ENCODE measurements around the gene MAN2B1.
A peak's percentile ranks its signal among the peaks of the same experiment; 100 is the strongest.
"Not testable (repeated sequence)": the region's sequence is repeated elsewhere in the genome, so short reads cannot be mapped to it uniquely, and the experiment has no call there.

The MAN2B1 gene

GRCh38 chr19:12666265-12667048, at the start of gene MAN2B1, which contains the start of gene WDR83:
Gene MAN2B1, minus strand, starts transcription at chr19:12666742. Its CDS starts 41 bp downstream, at chr19:12666701.
Gene WDR83, plus strand, starts transcription at chr19:12666807. Its CDS starts 2,984 bp downstream, at chr19:12669791.
- no peak for DNase-seq (ENCODE audit: low read depth, low spot score)
- H3K27ac ChIP-seq = no peak within 1 kb of the TSS

GRCh38 chr19:12715929-12716328, 49.4 kb upstream of the MAN2B1 start:
- H3K27ac ChIP-seq = no peak overlapping the region

GRCh38 chr19:12715102-12715501, 48.6 kb upstream of the MAN2B1 start:
- no peak overlapping the region for H3K27ac ChIP-seq
- no peak for DNase-seq (ENCODE audit: low read depth, low spot score)

More at GRCh38 chr19:12715929-12716328, 49.4 kb upstream of the MAN2B1 start:
- no peak for DNase-seq (ENCODE audit: low read depth, low spot score)

GRCh38 chr19:12713304-12713703, 46.8 kb upstream of the MAN2B1 start:
- not testable (repeated sequence) for DNase-seq (ENCODE audit: low read depth, low spot score)

GRCh38 chr19:12712077-12712476, 45.5 kb upstream of the MAN2B1 start:
- DNase-seq (ENCODE audit: low read depth, low spot score); H3K27ac ChIP-seq: not testable (repeated sequence)

More at GRCh38 chr19:12713304-12713703, 46.8 kb upstream of the MAN2B1 start:
- H3K27ac ChIP-seq = not testable (repeated sequence)

- no peak overlapping the region for H3K27ac ChIP-seq
- no peak for DNase-seq (ENCODE audit: low read depth, low spot score)
Observed at GRCh38 chr19:12711187-12711586, 44.6 kb upstream of the MAN2B1 start.

- no peak for DNase-seq (ENCODE audit: low read depth, low spot score)
- H3K27ac ChIP-seq = no peak overlapping the region
Observed at GRCh38 chr19:12708641-12709040, 42.1 kb upstream of the MAN2B1 start.

GRCh38 chr19:12706332-12706718, 39.8 kb upstream of the MAN2B1 start:
- no peak overlapping the region for H3K27ac ChIP-seq
- no peak for DNase-seq (ENCODE audit: low read depth, low spot score)

- no peak for DNase-seq (ENCODE audit: low read depth, low spot score)
- H3K27ac ChIP-seq = no peak overlapping the region
Observed at GRCh38 chr19:12705654-12706331, 39.3 kb upstream of the MAN2B1 start.

GRCh38 chr19:12705169-12705568, 38.6 kb upstream of the MAN2B1 start:
- no peak overlapping the region for H3K27ac ChIP-seq
- no peak for DNase-seq (ENCODE audit: low read depth, low spot score)

GRCh38 chr19:12703046-12703445, 36.5 kb upstream of the MAN2B1 start:
- H3K27ac ChIP-seq = no peak overlapping the region
- DNase-seq (ENCODE audit: low read depth, low spot score) = no peak

GRCh38 chr19:12701596-12702282, 35.2 kb upstream of the MAN2B1 start:
- DNase-seq (ENCODE audit: low read depth, low spot score) = no peak

GRCh38 chr19:12698138-12698537, 31.6 kb upstream of the MAN2B1 start:
- no peak overlapping the region for H3K27ac ChIP-seq
- no peak for DNase-seq (ENCODE audit: low read depth, low spot score)

More at GRCh38 chr19:12701596-12702282, 35.2 kb upstream of the MAN2B1 start:
- H3K27ac ChIP-seq = no peak overlapping the region

GRCh38 chr19:12697425-12697824, 30.9 kb upstream of the MAN2B1 start:
- not testable (repeated sequence) for H3K27ac ChIP-seq; DNase-seq (ENCODE audit: low read depth, low spot score)

GRCh38 chr19:12696366-12697335, 30.1 kb upstream of the MAN2B1 start, which contains the start of gene FBXW9:
Gene FBXW9, minus strand, starts transcription at chr19:12696631. Its CDS starts 50 bp downstream, at chr19:12696581.
- H3K27ac ChIP-seq = peak within 1 kb of the TSS; percentile 46
- peak; percentile 69 for DNase-seq (ENCODE audit: low read depth, low spot score)

- no peak for DNase-seq (ENCODE audit: low read depth, low spot score)
- no peak overlapping the region for H3K27ac ChIP-seq
Observed at GRCh38 chr19:12695997-12696365, 29.4 kb upstream of the MAN2B1 start.

GRCh38 chr19:12695514-12695913, 29.0 kb upstream of the MAN2B1 start:
- H3K27ac ChIP-seq = no peak overlapping the region
- no peak for DNase-seq (ENCODE audit: low read depth, low spot score)

- DNase-seq (ENCODE audit: low read depth, low spot score) = no peak
- H3K27ac ChIP-seq = no peak overlapping the region
Observed at GRCh38 chr19:12695096-12695495, 28.6 kb upstream of the MAN2B1 start.

- no peak overlapping the region for H3K27ac ChIP-seq
- DNase-seq (ENCODE audit: low read depth, low spot score) = no peak
Observed at GRCh38 chr19:12694641-12695040, 28.1 kb upstream of the MAN2B1 start.

GRCh38 chr19:12692960-12693359, 26.4 kb upstream of the MAN2B1 start:
- no peak for DNase-seq (ENCODE audit: low read depth, low spot score)

More at GRCh38 chr19:12692960-12693359, 26.4 kb upstream of the MAN2B1 start:
- H3K27ac ChIP-seq = no peak overlapping the region

Measured in epithelial cell of prostate (primary cell).